ENCODE results near the gene PTPN14.

Gene PTPN14

GRCh38 chr1:214360116-214360515, 191.3 kb downstream of the PTPN14 start:
- no peak for DNase-seq

DNA sequence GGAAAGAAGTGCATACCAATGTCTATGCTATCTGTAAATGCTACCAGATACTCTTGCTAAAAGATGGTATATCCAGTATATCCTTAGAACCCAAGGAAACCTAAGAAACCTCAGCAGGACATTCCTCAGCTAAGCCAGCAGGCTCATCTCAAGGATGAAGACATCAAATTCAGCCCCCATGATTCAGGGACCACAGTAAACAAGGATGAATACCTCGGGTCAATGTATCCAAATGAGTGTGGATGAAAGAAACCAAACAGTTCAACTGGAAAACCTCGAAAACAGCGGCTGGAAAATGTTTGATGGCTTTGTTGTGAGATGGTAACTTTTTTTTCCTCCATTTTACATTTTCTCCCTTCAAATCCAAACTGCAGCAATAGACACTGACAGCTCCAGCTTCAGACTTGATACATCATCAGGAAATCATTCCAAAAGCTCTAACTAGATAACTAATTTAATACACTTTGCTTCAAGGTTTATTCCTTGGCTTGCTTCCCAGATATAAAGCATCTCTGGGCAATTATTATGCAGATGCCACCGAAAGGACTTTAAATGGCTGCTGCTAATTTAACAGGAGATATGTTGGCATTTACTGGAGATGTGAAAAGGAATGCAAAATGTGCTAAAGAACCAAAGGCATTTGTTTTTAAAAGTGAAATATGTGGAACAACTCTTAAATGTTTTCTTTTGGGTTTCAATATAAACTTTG, 196.8 kb downstream of the PTPN14 start:
- no peak for DNase-seq

DNA sequence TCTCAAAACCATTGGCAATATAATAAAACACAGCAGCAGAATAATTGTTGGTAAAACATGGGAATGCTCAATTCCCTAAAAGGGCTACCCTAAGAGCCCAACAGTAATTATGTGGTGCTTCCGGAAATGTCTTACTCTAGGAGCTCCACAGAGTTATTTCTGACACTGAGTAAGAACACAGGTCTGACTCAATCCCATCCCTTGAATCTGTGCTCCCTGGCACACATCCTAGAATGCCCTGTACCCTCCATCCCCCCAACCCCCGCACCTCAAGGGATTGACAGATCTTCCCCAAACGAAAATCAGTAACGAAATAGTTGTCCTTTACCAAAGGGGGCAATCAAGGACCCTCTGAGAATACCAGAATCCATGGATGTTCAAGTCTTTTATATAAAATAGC, 198.6 kb downstream of the PTPN14 start:
- DNase-seq, result no peak

DNA sequence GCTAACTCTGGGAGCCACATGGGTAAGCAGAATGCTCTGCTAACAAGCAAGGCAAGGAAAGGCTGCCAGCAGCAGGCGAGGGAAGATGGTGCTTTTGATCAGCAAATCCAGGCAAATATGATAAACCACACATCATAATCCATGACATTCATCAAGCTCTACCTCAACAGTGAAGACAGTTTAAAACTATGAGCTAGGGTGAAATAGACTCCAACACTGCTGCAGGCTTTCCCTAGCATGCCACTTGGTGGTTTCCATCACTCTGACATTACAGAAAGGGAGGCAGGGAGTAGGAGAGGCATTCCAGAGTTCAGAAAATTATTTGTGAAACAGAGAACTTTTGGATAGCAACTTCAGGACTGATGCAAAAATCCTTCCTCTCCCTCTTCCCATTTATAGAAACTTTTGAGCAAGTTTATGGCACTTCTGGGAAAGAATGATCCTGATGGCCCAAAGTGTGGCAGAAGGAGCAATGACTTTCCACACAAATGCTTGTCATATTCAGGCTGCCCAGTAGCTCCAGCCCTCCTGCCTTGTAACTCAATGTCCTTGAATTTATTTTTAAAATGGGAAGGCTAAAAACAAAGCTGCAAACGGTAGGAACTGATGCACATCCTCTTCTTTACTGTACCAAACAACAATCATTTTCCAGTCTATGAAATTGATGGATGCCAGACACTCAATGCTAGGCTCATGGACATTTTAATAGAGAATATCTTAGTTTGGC, 199.7 kb downstream of the PTPN14 start:
- no peak for DNase-seq

- DNase-seq, result no peak
Observed at GRCh38 chr1:214349781-214350180, 201.6 kb downstream of the PTPN14 start.

GRCh38 chr1:214349008-214349407, 202.4 kb downstream of the PTPN14 start:
- DNase-seq, result no peak

- no peak for DNase-seq
Observed at GRCh38 chr1:214344897-214345296, 206.5 kb downstream of the PTPN14 start.

DNA sequence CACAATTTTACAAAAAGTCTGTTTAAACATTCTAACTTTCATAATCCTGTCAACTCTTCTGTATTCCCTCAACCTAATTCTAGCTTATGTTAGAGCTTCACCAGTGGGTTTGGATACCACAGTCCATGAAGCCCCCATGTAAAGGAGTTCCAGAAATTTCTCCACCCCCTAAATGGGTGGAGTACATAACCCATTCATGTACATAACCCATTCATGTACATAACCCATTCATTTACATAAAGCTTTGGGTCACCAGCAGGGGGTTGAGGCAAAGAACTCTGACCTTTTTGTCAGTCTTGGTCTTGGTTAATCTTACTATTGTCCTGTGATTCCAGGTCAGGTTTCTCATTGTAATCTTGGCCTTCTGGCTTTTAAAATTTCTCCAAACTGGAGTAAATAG, 208.9 kb downstream of the PTPN14 start:
- DNase-seq, result no peak

GRCh38 chr1:214341932-214342331, 209.5 kb downstream of the PTPN14 start:
- DNase-seq, result no peak

- DNase-seq, result no peak
Observed at GRCh38 chr1:214341459-214341858, 209.9 kb downstream of the PTPN14 start.

GRCh38 chr1:214338212-214338611, 213.2 kb downstream of the PTPN14 start:
- DNase-seq, result no peak

DNA sequence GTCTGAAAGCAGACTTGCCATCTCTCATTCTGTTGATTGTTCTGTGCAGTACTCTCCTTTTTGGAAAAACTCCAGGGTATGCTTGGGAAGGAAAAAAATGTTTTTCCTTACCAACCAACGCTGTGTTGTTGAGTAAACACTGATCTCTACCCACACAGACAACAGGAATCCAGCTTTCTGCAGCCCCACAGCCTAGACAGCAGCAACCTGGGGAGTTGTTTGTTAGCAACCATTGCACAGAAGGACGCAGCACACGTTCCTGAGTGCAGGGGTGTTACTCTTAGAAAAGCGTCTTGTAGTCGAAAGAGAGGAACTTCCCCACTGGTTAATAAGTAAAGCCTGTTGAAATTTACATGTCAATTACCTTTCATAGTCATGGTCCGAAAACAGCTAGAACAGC, 213.9 kb downstream of the PTPN14 start:
- DNase-seq, result no peak

- DNase-seq, result no peak
Observed at GRCh38 chr1:214337015-214337414, 214.4 kb downstream of the PTPN14 start.

DNA sequence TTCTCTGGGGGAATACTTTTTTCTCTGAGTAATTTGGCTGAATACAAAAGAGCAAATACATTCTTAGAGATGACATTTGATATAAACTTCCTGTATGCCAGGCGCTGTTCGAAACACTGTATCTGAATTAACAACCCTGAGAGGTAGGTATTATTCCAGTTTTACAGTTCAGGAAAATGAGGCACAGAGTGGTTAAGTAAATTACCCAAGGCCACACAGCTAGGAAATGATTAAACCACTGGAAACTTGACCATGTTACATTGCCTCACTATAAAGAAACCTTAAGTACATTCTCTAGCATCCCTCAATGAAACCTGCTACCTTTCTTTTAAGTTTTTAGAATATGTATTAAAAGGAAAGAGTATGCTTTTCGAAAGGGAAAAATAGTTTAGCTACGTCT, 215.8 kb downstream of the PTPN14 start:
- DNase-seq, result no peak

GRCh38 chr1:214332946-214333798, 218.2 kb downstream of the PTPN14 start:
- DNase-seq, result no peak

DNA sequence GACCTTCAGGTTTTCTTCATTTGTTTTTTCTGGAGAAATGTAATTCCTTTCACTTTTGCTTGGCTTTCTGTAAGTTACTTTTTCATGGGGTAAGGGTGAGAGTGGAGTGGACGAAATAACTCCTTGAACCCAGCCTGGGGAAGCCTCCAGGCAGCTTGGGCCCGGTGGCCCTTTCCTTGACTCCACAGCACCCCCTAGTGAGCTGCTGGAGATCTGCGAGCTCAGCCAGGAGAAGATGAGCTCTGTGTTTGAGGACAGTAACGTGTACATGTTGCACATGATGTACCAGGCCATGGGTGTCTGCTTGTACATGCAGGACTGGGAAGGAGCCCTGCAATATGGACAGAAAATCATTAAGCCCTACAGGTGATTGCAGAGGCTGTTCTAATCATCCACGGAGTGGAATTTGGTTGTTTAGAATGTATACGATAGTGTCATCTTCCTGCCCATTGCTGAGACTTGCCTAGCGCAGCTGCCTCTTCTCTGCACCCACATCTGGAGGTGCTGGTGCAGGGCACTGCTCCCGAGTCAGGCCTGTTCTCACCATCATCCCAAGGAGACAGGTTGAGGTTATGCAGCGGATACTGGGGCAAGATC, 219.5 kb downstream of the PTPN14 start:
- DNase-seq, result peak; percentile 20

DNA sequence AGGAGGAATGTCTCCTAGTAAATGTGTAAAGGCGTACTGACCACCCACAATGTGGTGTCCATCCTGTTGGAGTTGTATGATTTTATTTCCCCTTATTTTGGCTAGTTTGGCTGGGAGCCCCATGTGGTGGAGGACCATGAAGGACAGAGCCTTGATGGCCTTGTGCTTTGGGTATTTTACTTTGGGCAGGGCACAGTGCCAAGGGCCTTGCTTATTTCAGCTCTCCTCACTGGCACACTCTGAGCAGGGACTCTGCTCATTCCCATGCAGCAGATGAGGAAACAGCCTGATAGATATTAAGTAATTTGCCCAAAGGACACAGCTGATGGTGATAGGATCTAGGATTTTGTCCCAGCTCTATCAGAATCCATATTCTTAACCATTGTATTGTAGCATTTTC, 220.2 kb downstream of the PTPN14 start:
- no peak for DNase-seq

DNA sequence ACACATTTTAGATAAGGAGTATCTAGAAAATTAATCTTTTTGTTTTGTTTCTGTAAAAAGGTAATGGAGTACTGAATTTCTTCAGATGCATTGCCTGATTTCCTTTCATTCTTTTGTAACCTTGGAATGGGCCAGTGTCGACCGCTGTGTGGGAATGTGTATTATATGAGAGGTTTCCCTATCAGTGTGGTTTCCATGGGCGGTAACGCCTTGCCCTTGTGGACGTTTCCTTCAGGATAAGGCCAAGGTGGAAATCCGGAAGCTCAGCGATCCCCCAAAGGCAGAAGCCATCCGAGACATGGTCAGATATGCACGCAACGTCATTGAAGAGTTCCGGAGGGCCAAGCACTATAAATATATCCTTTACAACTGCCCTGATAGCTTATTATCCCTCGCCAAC, 220.7 kb downstream of the PTPN14 start:
- DNase-seq, result no peak

DNA sequence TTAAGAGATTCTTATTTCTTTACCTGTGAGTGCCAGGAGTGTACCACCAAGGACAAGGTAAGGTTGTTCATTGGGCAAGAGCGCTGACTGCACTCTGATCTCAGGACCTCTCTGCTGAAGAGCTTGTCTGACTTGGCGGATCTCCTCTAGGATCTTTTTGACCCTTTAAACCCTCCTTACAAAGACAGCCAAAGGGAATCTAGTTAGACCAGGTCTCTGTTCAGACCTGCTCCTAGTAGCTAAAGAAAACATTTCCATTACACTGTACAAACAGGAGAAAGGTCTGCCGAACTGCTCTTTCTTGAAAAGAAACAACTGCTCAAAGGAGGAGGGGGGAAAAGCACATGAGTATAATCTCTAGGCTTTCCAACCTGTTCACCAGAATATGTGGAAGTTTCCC, 221.2 kb downstream of the PTPN14 start:
- no peak for DNase-seq

DNA sequence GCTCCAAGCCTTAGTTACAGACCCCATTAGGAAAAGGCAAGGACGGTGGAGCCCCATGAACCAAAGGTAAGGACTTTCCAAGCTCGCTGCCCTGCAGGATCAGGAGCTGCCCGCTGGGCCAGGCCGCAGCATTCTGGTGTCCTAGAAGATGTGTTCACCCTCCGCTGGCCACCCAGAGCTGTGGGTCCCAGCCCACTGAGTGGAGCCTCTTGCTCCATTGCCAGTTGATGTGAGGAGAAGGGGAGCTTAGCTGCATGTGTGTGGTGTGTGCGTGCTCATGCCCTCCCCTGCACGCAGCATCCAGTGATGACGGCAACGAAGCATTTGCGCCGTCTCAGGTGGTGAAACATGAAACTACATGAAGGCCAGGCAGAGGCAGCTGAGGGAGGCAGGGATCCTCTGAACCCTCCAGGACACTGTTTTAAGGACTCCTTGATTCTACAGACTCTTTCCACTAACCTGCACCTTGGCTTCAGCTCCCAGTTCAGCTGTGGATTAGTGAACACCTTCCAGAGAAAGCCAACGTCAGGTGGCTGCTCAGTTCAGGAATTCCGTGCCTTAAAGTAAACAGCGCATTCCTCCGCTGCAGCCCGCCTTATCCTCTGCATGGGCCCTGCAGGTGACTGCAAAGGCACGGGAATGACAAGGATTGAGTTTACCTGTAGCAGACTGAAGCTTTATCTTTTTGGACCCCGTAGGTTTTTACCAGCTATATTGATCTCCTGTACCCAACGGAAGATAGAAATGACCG, 221.8 kb downstream of the PTPN14 start:
- no peak for DNase-seq

GRCh38 chr1:214328770-214329469, 222.5 kb downstream of the PTPN14 start:
- DNase-seq, result peak; percentile 64

- DNase-seq, result no peak
Observed at GRCh38 chr1:214327514-214327913, 223.9 kb downstream of the PTPN14 start.

Measured in activated effector memory CD4-positive, alpha-beta T cell treated with Interleukin-2 at 50 U/mL for 16 hours (primary cell).